GM12878 (cell line): ENCODE results near the gene TBPL2.

Source experiments
- BRCA1 ChIP-seq: IDR thresholded peaks from 2 replicates; pipeline ENCODE4 v1.6.1; 2011; ENCODE audit warnings: low read depth, low read length, improper control_type of control experiment
- JUND ChIP-seq: IDR thresholded peaks from 2 replicates; pipeline ENCODE4 v1.6.1; 2012; ENCODE audit warnings: low read depth, mild to moderate bottlenecking, low read length, improper control_type of control experiment, moderate library complexity
- POLR2A ChIP-seq: IDR thresholded peaks from 2 replicates; pipeline ENCODE4 v1.6.1; 2011; ENCODE audit warnings: low read depth, mild to moderate bottlenecking, low read length
- POLR2AphosphoS2 ChIP-seq: IDR thresholded peaks from 2 replicates; pipeline ENCODE4 v1.6.1; 2011; ENCODE audit warnings: low read depth, mild to moderate bottlenecking, low read length, improper control_type of control experiment, moderate library complexity
- RAD51 ChIP-seq: fragments of 450-650 bp; IDR thresholded peaks from 2 replicates; pipeline ENCODE4 v1.6.1; 2016; ENCODE audit warnings: moderate library complexity, mild to moderate bottlenecking, inconsistent platforms
- SIN3A ChIP-seq: IDR thresholded peaks from 2 replicates; pipeline ENCODE4 v1.6.1; 2012; ENCODE audit warnings: low read depth, low read length, improper control_type of control experiment
- SRF ChIP-seq, 2 experiments: IDR thresholded peaks; 2 replicates each; pipeline ENCODE4 v1.6.1; 2011; ENCODE audit warnings: low read depth in 2 of 2, low read length in 2 of 2, mild to moderate bottlenecking in 1 of 2, moderate library complexity in 1 of 2
- ZNF207 ChIP-seq: fragments of 450-650 bp; IDR thresholded peaks from 2 replicates; pipeline ENCODE4 v1.6.1; 2014; ENCODE audit warnings: antibody characterized with exemption, mild to moderate bottlenecking, borderline replicate concordance
- ZNF24 ChIP-seq: fragments of 450-650 bp; IDR thresholded peaks from 2 replicates; pipeline ENCODE4 v1.6.1; 2017; ENCODE audit warnings: antibody characterized with exemption, mild to moderate bottlenecking
- TF ChIP-seq, protein P1 (sequence below), 3 experiments: IDR thresholded peaks in 2 of 3; conservative IDR thresholded peaks in 1 of 3; 2 replicates each; pipeline ENCODE4 v1.5.1; 2011; ENCODE audit warnings: low read depth in 3 of 3, low read length in 3 of 3, mild to moderate bottlenecking in 3 of 3, control low read depth in 2 of 3, moderate library complexity in 2 of 3, inconsistent platforms in 1 of 3, mixed read lengths in 1 of 3; ENCODE audit not compliant: control insufficient read depth in 2 of 3, insufficient read depth in 1 of 3; ENCODE audit errors: extremely low read depth in 1 of 3

DNA sequence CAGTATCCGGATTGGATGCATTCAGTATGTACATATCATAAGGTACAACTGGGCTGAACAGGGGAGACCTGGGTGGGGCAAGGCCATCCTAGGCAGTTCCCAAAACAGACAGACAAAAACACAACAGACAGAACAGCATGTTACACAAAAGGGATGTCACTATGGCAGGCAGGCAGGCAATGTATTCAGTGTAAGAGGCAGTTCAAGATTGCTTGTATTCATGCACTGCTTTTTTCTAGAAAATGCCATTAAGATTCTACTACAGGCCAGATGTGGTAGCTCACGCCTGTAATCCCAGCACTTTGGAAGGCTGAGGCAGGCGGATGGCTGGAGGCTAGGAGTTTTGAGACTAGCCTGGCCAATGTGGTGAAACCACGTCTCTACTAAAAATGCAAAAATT lies 3.5 kb downstream of the TBPL2 start:
- TF ChIP-seq SRF (IDR thresholded peaks at IDR 0.05; ENCODE audit: low read depth in 2 of 2, low read length in 2 of 2) = no peak
- TF ChIP-seq, protein P1, sequence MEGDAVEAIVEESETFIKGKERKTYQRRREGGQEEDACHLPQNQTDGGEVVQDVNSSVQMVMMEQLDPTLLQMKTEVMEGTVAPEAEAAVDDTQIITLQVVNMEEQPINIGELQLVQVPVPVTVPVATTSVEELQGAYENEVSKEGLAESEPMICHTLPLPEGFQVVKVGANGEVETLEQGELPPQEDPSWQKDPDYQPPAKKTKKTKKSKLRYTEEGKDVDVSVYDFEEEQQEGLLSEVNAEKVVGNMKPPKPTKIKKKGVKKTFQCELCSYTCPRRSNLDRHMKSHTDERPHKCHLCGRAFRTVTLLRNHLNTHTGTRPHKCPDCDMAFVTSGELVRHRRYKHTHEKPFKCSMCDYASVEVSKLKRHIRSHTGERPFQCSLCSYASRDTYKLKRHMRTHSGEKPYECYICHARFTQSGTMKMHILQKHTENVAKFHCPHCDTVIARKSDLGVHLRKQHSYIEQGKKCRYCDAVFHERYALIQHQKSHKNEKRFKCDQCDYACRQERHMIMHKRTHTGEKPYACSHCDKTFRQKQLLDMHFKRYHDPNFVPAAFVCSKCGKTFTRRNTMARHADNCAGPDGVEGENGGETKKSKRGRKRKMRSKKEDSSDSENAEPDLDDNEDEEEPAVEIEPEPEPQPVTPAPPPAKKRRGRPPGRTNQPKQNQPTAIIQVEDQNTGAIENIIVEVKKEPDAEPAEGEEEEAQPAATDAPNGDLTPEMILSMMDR (IDR thresholded peaks at IDR 0.05 in 2 of 3, conservative IDR thresholded peaks at IDR 0.05 in 1 of 3; ENCODE audit: control insufficient read depth in 2 of 3, extremely low read depth in 1 of 3, insufficient read depth in 1 of 3, low read depth in 3 of 3, low read length in 3 of 3) = no peak
- no peak for TF ChIP-seq SIN3A
- no peak for TF ChIP-seq POLR2AphosphoS2
- TF ChIP-seq RAD51 = no peak
- no peak for TF ChIP-seq POLR2A
- TF ChIP-seq JUND = no peak
- TF ChIP-seq ZNF24 = no peak
- TF ChIP-seq BRCA1 = no peak
- TF ChIP-seq ZNF207 = no peak
